Measurements from ENCODE around the gene AMELX. TPM values are rescaled to one million over a fixed set of nuclear protein-coding genes. Genes with fewer than 3 reads are reported as not detected.

Gene AMELX
- total RNA-seq, 1 donor from 2014 or later = not detected

DNA sequence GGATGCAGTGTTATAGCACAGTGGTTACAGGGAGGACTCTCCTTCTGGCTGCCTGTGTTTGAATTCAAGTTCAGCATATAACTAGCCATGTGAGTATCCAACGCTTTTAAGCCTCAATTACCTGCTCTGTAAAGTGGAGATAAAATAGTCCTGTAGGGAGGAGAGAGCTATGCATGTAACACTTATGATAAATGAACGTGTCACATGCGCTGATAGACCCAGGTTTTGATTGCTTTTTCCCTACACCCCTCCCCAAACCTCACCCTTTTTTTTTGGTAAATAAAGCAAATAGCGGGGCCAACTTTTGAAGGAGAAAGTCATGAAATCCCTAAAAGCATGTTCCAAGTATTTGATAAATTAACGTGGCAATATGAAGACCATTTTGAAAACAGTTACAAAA lies 20.4 kb upstream of the AMELX start:
- Mint-ChIP-seq H3K36me3 (ENCODE audit: low read depth) (no peaks in the 10 kb centered on the region), H3K4me1 (ENCODE audit: low read depth) (no peaks in the 10 kb centered on the region), H3K27ac (no peak overlapping the region), H3K9me3 (no peaks in the 10 kb centered on the region), H3K27me3 (ENCODE audit: low read depth) (no peaks in the 10 kb centered on the region), H3K4me3 (ENCODE audit: low read depth) (no peak overlapping the region)
- no peak for DNase-seq (ENCODE audit: low spot score)
- intact Hi-C loops (cut with micrococcal nuclease) = no loop called here

DNA sequence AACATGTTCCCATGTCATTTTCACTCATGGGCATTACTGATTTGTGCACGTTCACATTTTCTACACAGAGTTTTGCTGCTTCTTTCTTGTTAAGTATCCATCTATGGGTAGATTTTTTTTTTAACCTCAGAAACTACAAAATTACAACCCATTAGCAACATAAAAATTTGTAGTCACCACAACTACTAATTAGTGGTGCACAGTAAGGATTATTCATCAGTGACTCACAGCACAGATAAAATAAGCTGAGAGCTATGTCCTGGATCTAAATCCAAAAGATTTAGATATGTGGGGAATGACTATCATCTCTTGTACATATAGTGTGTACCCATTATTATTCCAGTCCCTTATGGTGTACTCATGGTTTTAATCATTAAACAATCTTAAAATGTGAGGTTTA lies 19.7 kb upstream of the AMELX start:
- intact Hi-C loops (cut with micrococcal nuclease) = no loop called here
- no peak overlapping the region for H3K27ac Mint-ChIP-seq
- H3K9me3 Mint-ChIP-seq = no peaks in the 10 kb centered on the region
- no peaks in the 10 kb centered on the region for H3K4me1 Mint-ChIP-seq (ENCODE audit: low read depth)
- no peaks in the 10 kb centered on the region for H3K36me3 Mint-ChIP-seq (ENCODE audit: low read depth)
- no peaks in the 10 kb centered on the region for H3K27me3 Mint-ChIP-seq (ENCODE audit: low read depth)
- no peak for DNase-seq (ENCODE audit: low spot score)
- no peak overlapping the region for H3K4me3 Mint-ChIP-seq (ENCODE audit: low read depth)

DNA sequence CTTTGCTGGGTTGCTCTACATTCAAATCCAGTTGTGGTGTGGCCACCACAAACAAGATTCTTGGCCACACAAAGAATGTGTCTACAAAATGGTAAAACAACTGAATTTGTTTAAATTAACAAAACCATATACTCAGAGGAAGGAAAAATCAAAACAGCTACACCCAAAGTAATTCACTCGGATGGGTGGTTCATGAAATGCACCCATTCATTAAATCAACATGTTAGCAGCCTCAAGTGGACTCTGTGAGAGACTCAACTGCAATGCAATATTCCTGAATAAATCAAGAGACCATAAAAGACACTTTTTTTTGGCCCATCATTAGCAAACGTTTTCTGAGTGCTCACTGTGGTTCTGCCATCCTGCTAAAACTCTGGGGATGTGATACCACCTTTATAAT lies 11.2 kb upstream of the AMELX start:
- Mint-ChIP-seq H3K36me3 (ENCODE audit: low read depth) (no peaks in the 10 kb centered on the region), H3K4me1 (ENCODE audit: low read depth) (no peaks in the 10 kb centered on the region), H3K4me3 (ENCODE audit: low read depth) (no peak overlapping the region), H3K27me3 (ENCODE audit: low read depth) (no peaks in the 10 kb centered on the region), H3K27ac (no peak overlapping the region), H3K9me3 (no peaks in the 10 kb centered on the region)
- no peak for DNase-seq (ENCODE audit: low spot score)
- intact Hi-C loops (cut with micrococcal nuclease) = no loop called here

DNA sequence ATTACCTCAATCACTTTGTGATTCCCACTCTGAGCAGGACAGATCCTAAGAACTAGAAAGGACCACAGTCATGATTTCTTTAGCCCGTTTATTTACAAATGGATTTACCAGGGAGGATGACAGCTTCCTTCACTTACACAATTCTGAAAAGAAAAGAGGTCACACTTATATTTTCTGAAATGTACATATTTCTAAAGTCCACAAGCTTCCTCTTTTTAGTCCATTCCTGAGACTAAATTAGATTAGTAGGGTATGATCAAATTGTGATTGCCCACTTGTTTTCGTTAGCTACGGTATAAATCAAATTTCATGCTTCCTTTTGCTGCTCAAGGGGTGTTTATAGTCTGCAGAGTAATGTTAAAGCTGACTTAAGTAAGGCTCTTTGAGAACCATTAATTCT lies 7.6 kb upstream of the AMELX start:
- Mint-ChIP-seq H3K9me3 (no peaks in the 10 kb centered on the region), H3K4me3 (ENCODE audit: low read depth) (no peak overlapping the region), H3K4me1 (ENCODE audit: low read depth) (no peaks in the 10 kb centered on the region), H3K27ac (no peak overlapping the region), H3K27me3 (ENCODE audit: low read depth) (no peaks in the 10 kb centered on the region), H3K36me3 (ENCODE audit: low read depth) (no peaks in the 10 kb centered on the region)
- intact Hi-C loops (cut with micrococcal nuclease) = no loop called here
- DNase-seq (ENCODE audit: low spot score) = no peak

DNA sequence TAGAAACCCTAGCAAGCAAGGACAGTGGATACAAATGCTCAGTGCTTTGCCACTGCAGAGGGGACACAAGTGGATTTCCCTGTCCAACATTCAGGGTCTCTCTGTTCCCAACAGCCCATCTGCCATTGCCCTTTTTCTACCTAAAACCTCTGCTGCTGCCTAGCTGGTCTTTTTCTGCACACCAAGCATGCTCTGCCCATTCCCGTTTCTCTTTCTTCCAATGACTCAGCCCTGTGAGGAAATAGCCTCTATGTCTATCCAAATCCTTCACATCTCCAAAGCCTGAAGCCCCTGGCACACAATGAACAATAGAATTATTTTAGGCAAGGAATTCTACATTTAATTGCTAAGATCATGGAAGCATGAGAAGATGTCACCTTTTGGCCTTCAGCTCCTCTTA lies 5.7 kb upstream of the AMELX start:
- Mint-ChIP-seq H3K27me3 (ENCODE audit: low read depth) (no peaks in the 10 kb centered on the region), H3K36me3 (ENCODE audit: low read depth) (no peaks in the 10 kb centered on the region), H3K4me3 (ENCODE audit: low read depth) (no peak overlapping the region), H3K4me1 (ENCODE audit: low read depth) (no peaks in the 10 kb centered on the region), H3K9me3 (no peaks in the 10 kb centered on the region), H3K27ac (no peak overlapping the region)
- intact Hi-C loops (cut with micrococcal nuclease) = no loop called here
- DNase-seq (ENCODE audit: low spot score) = no peak

DNA sequence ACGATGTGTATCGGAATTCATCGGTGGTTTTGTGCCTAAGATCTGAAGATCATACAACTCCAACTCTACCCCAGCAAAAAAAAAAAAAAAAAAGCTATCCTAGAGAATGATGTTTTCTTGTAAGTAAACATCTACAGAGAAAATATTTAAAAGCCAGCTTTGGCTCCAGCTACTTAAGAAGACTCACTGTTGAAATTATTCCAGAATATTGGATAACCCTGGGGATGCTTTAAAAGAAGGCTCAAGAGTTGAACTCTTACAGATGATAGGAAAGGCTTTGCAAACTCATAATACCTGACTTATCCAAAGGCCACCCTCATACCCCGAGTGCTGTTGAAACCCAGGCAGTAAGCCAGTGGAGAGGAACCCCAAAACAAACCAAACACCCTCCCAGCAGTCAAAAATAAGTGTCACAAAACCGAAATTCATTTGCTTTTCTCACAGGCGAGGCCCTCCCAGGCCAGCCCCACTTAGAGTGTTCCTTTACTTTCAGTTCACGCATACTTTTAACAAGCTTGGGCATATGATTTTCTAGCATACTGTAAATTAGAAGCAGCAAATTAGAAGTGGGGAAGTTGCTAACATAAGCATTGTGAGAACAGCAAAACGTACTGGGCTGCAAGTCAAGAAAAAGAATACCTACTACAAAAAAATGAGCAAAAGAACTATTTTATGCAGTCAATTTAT lies 2.7 kb upstream of the AMELX start:
- intact Hi-C loops (cut with micrococcal nuclease) = no loop called here
- Mint-ChIP-seq H3K27ac (no peak overlapping the region), H3K27me3 (ENCODE audit: low read depth) (no peaks in the 10 kb centered on the region), H3K4me3 (ENCODE audit: low read depth) (no peak overlapping the region), H3K9me3 (no peaks in the 10 kb centered on the region), H3K36me3 (ENCODE audit: low read depth) (no peaks in the 10 kb centered on the region), H3K4me1 (ENCODE audit: low read depth) (no peaks in the 10 kb centered on the region)
- DNase-seq (ENCODE audit: low spot score) = no peak

DNA sequence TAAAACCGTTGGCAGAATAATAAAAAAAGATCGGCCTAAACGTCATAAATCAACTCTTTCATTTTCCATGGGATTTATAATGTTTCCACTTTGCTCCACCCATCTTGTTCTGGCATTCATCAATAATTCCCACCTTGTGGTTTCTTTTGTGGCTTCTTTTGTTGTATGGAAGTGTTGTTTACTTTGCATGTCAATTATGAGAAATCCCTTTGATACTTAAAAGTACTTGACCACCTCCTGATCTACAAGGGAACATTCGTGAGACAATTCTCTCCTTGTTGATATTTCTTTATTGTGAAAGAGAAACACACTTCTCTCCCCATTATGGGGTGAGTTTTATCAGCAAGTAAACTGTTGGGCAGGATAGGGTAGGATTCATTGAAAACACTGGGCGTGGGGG lies 2.8 kb downstream of the AMELX start:
- Mint-ChIP-seq H3K4me1 (ENCODE audit: low read depth) (no peaks in the 10 kb centered on the region), H3K27ac (no peak overlapping the region), H3K9me3 (no peaks in the 10 kb centered on the region), H3K36me3 (ENCODE audit: low read depth) (no peaks in the 10 kb centered on the region), H3K27me3 (ENCODE audit: low read depth) (no peaks in the 10 kb centered on the region), H3K4me3 (ENCODE audit: low read depth) (no peak overlapping the region)
- intact Hi-C loops (cut with micrococcal nuclease) = no loop called here
- no peak for DNase-seq (ENCODE audit: low spot score)

DNA sequence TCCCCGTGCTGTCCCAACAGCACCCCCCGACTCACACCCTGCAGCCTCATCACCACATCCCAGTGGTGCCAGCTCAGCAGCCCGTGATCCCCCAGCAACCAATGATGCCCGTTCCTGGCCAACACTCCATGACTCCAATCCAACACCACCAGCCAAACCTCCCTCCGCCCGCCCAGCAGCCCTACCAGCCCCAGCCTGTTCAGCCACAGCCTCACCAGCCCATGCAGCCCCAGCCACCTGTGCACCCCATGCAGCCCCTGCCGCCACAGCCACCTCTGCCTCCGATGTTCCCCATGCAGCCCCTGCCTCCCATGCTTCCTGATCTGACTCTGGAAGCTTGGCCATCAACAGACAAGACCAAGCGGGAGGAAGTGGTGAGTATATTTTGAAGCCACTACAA lies 5.4 kb downstream of the AMELX start:
- Mint-ChIP-seq H3K4me1 (ENCODE audit: low read depth) (no peaks in the 10 kb centered on the region), H3K36me3 (ENCODE audit: low read depth) (no peaks in the 10 kb centered on the region), H3K4me3 (ENCODE audit: low read depth) (no peak overlapping the region), H3K9me3 (no peaks in the 10 kb centered on the region), H3K27ac (no peak overlapping the region), H3K27me3 (ENCODE audit: low read depth) (no peaks in the 10 kb centered on the region)
- intact Hi-C loops (cut with micrococcal nuclease) = no loop called here
- no peak for DNase-seq (ENCODE audit: low spot score)

DNA sequence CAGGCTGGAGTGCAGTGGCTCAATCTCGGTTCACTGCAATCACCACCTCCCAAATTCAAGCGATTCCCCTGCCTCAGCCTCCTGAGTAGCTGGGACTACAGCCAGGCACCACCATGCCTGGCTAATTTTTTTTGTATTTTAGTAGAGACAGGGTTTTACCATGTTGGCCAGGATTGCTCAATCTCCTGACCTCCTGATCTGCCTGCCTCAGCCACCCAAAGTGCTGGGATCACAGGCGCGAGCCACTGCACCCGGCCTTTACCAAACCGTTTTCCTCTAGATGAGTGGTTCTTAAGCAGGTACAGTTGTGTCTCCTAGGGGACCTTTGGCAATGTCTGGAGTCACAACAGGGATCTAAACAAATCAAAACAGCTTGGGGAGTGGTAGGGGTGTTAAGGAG lies 11.6 kb downstream of the AMELX start:
- no peak overlapping the region for H3K27ac Mint-ChIP-seq
- intact Hi-C loops (cut with micrococcal nuclease) = no loop called here
- no peaks in the 10 kb centered on the region for H3K9me3 Mint-ChIP-seq
- H3K4me1 Mint-ChIP-seq (ENCODE audit: low read depth) = no peaks in the 10 kb centered on the region
- no peak overlapping the region for H3K4me3 Mint-ChIP-seq (ENCODE audit: low read depth)
- no peaks in the 10 kb centered on the region for H3K27me3 Mint-ChIP-seq (ENCODE audit: low read depth)
- DNase-seq (ENCODE audit: low spot score) = no peak
- no peaks in the 10 kb centered on the region for H3K36me3 Mint-ChIP-seq (ENCODE audit: low read depth)

DNA sequence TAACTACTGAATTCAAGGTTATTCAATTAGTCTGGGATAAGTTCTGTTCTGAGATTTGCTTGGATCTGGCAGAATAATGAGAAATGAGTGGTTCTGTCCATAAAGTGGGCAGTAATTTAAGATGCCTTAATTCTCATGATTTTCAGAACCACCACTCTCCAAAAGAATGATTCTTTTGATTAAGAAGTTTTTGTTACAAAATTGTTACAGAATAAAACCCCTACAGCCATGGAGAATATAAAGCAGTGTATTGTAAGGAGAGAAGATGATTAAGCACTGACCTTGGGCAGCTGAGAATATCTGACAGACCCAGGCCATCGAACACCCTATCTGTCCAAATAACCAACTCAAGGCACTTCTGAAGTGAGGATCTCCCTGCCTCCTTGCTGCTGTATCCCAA lies 12.4 kb downstream of the AMELX start:
- Mint-ChIP-seq H3K4me3 (ENCODE audit: low read depth) (no peak overlapping the region), H3K9me3 (no peaks in the 10 kb centered on the region), H3K4me1 (ENCODE audit: low read depth) (no peaks in the 10 kb centered on the region), H3K36me3 (ENCODE audit: low read depth) (no peaks in the 10 kb centered on the region), H3K27me3 (ENCODE audit: low read depth) (no peaks in the 10 kb centered on the region), H3K27ac (no peak overlapping the region)
- intact Hi-C loops (cut with micrococcal nuclease) = no loop called here
- DNase-seq (ENCODE audit: low spot score) = no peak

DNA sequence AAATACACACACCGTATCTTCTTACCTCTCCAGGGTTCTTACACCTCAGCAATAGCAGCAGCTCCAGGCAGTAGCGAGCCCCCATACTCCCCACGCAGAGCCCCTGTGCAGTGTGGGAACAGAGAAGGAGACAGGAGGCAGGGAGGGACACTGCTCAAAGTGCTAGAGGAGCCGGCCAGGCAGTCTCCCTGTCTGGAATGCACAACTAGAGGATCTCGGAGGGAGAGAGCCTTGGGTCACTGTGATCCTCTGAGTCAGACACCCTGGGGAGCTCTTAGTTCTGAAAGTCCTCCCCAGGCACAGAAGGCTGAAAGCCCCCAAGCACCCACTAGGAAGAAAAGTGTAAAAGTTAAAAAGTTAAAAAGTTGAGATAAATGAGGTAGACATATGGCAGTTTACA lies 16.0 kb downstream of the AMELX start:
- no peak overlapping the region for H3K4me3 Mint-ChIP-seq (ENCODE audit: low read depth)
- no peak overlapping the region for H3K27ac Mint-ChIP-seq
- H3K9me3 Mint-ChIP-seq = no peaks in the 10 kb centered on the region
- DNase-seq (ENCODE audit: low spot score) = no peak
- H3K36me3 Mint-ChIP-seq (ENCODE audit: low read depth) = no peaks in the 10 kb centered on the region
- no peaks in the 10 kb centered on the region for H3K4me1 Mint-ChIP-seq (ENCODE audit: low read depth)
- no peaks in the 10 kb centered on the region for H3K27me3 Mint-ChIP-seq (ENCODE audit: low read depth)
- intact Hi-C loops (cut with micrococcal nuclease) = no loop called here

DNA sequence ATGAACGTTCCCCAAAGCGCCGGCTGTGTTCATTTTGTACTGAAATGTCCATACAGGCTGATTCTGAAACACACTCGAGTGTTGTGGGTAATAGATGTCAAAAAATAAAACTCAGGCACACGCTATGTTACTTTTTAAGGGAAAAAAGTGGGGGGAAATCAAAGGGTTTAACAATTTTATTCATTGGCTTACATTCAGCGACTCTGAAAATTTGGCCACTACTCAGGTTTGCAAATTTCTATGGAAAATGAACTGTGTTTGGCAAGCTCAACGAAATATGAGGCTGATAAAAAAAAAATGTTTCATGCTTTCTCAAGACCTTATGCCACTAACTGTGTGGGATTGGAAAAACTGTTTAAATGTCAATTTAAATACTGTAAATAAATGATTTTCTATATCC lies 18.5 kb downstream of the AMELX start:
- H3K27me3 Mint-ChIP-seq (ENCODE audit: low read depth) = no peaks in the 10 kb centered on the region
- no peaks in the 10 kb centered on the region for H3K36me3 Mint-ChIP-seq (ENCODE audit: low read depth)
- H3K27ac Mint-ChIP-seq = no peak overlapping the region
- no peaks in the 10 kb centered on the region for H3K9me3 Mint-ChIP-seq
- intact Hi-C loops (cut with micrococcal nuclease) = no loop called here
- H3K4me1 Mint-ChIP-seq (ENCODE audit: low read depth) = no peaks in the 10 kb centered on the region
- no peak overlapping the region for H3K4me3 Mint-ChIP-seq (ENCODE audit: low read depth)
- no peak for DNase-seq (ENCODE audit: low spot score)

DNA sequence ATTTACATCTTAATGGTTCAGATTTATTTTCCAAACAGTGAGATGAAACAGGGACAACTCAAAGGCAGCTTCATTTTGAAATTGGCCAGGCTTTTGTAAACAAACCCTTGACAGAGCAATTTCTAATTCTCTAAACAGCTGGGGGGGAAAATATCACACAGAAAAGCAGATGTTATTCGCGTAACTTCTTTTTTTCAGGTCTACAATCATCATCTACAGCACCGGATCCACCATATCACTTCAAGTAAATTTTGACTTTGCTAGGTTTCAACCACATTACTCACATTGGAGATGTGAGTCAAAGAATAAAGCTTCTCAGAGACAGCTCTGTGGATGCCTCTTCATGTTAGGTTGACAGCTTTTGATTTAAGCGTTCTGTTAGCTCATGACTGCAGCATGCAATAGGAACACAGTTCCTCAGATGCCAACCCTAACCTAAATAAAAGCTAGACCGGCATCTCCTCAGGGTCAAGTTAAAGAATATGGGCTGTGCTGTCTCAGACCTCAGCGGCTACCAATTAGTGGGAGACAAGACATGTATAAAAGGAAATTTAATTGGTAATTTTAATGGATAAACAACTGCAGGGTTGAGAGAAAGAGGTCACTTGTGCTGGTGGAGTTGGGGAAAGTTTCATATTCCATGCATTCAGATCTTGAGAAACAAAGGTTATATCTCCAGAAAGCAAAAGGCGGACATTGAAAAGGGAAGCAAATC lies 26.8 kb downstream of the AMELX start:
- H3K4me3 Mint-ChIP-seq (ENCODE audit: low read depth) = no peak overlapping the region

More for the DNA sequence above, 26.8 kb downstream of the AMELX start:
- H3K27ac Mint-ChIP-seq = no peak overlapping the region
- intact Hi-C loops (cut with micrococcal nuclease) = no loop called here
- H3K27me3 Mint-ChIP-seq (ENCODE audit: low read depth) = no peaks in the 10 kb centered on the region
- DNase-seq (ENCODE audit: low spot score) = no peak
- no peaks in the 10 kb centered on the region for H3K9me3 Mint-ChIP-seq
- no peaks in the 10 kb centered on the region for H3K4me1 Mint-ChIP-seq (ENCODE audit: low read depth)
- H3K36me3 Mint-ChIP-seq (ENCODE audit: low read depth) = no peaks in the 10 kb centered on the region
